ENCODE measurements around the gene BFAR.
"Not testable (repeated sequence)": the region's sequence is repeated elsewhere in the genome, so short reads cannot be mapped to it uniquely, and the experiment has no call there.

The BFAR gene

GRCh38 chr16:14632693-14633569 lies at the start of gene BFAR:
Gene BFAR, plus strand, starts transcription at chr16:14632951. Its CDS starts 11,396 bp downstream, at chr16:14644347.
- DNase-seq (ENCODE audit: low read depth, low spot score): peak; percentile 69
- H3K27ac ChIP-seq: peak within 1 kb of the TSS; percentile 84

- no peak overlapping the region for H3K27ac ChIP-seq
- DNase-seq (ENCODE audit: low read depth, low spot score): no peak
Measured at GRCh38 chr16:14585287-14585686, 47.5 kb upstream of the BFAR start.

- H3K27ac ChIP-seq: no peak overlapping the region
- DNase-seq (ENCODE audit: low read depth, low spot score): no peak
Measured at GRCh38 chr16:14586637-14587305, 46.0 kb upstream of the BFAR start.

- H3K27ac ChIP-seq: no peak overlapping the region
- DNase-seq (ENCODE audit: low read depth, low spot score): no peak
Measured at GRCh38 chr16:14600164-14600563, 32.6 kb upstream of the BFAR start.

GRCh38 chr16:14602443-14602963 lies 30.2 kb upstream of the BFAR start:
- no peak overlapping the region for H3K27ac ChIP-seq
- DNase-seq (ENCODE audit: low read depth, low spot score): no peak

- no peak for DNase-seq (ENCODE audit: low read depth, low spot score)
- no peak overlapping the region for H3K27ac ChIP-seq
Measured at GRCh38 chr16:14606102-14606501, 26.6 kb upstream of the BFAR start.

- no peak for DNase-seq (ENCODE audit: low read depth, low spot score)
- H3K27ac ChIP-seq: no peak overlapping the region
Measured at GRCh38 chr16:14608111-14608566, 24.6 kb upstream of the BFAR start.

GRCh38 chr16:14608604-14609003 lies 24.1 kb upstream of the BFAR start:
- H3K27ac ChIP-seq: no peak overlapping the region
- DNase-seq (ENCODE audit: low read depth, low spot score): no peak

GRCh38 chr16:14609716-14610115 lies 23.0 kb upstream of the BFAR start:
- DNase-seq (ENCODE audit: low read depth, low spot score): no peak
- no peak overlapping the region for H3K27ac ChIP-seq

- DNase-seq (ENCODE audit: low read depth, low spot score): no peak
- H3K27ac ChIP-seq: no peak overlapping the region
Measured at GRCh38 chr16:14611660-14612059, 21.1 kb upstream of the BFAR start.

- DNase-seq (ENCODE audit: low read depth, low spot score): no peak
- H3K27ac ChIP-seq: no peak overlapping the region
Measured at GRCh38 chr16:14613991-14614390, 18.8 kb upstream of the BFAR start.

- no peak for DNase-seq (ENCODE audit: low read depth, low spot score)
- H3K27ac ChIP-seq: no peak overlapping the region
Measured at GRCh38 chr16:14616280-14616679, 16.5 kb upstream of the BFAR start.

- H3K27ac ChIP-seq: no peak overlapping the region
- no peak for DNase-seq (ENCODE audit: low read depth, low spot score)
Measured at GRCh38 chr16:14618566-14618965, 14.2 kb upstream of the BFAR start.

GRCh38 chr16:14627078-14627477 lies 5.7 kb upstream of the BFAR start:
- H3K27ac ChIP-seq: no peak overlapping the region
- DNase-seq (ENCODE audit: low read depth, low spot score): no peak

GRCh38 chr16:14628806-14629611 lies 3.7 kb upstream of the BFAR start:
- H3K27ac ChIP-seq: peak overlapping the region; percentile 79

GRCh38 chr16:14629612-14629918 lies 3.2 kb upstream of the BFAR start:
- DNase-seq (ENCODE audit: low read depth, low spot score): no peak
- peak overlapping the region; percentile 79 for H3K27ac ChIP-seq

More at GRCh38 chr16:14628806-14629611, 3.7 kb upstream of the BFAR start:
- no peak for DNase-seq (ENCODE audit: low read depth, low spot score)

- peak; percentile 90 for DNase-seq (ENCODE audit: low read depth, low spot score)
Measured at GRCh38 chr16:14629919-14630619, 2.7 kb upstream of the BFAR start, which contains the start of gene PARN. Gene PARN, minus strand, starts transcription at chr16:14630260. Its CDS starts 135 bp downstream, at chr16:14630125.

GRCh38 chr16:14630620-14631330 lies 2.0 kb upstream of the BFAR start:
- DNase-seq (ENCODE audit: low read depth, low spot score): not testable (repeated sequence)
- H3K27ac ChIP-seq: peak overlapping the region; percentile 79

More at GRCh38 chr16:14629919-14630619, 2.7 kb upstream of the BFAR start, which contains the start of gene PARN:
- H3K27ac ChIP-seq: peak within 1 kb of the TSS; percentile 79

GRCh38 chr16:14634389-14634725 lies 1.6 kb downstream of the BFAR start:
- no peak overlapping the region for H3K27ac ChIP-seq
- no peak for DNase-seq (ENCODE audit: low read depth, low spot score)
